ENCODE measurements around the gene SCARB1. TPM values are rescaled to one million over a fixed set of nuclear protein-coding genes. Genes with fewer than 3 reads are reported as not detected.

SCARB1 gene
- total and polyA plus RNA-seq, 8 donors: 23.5 to 36.5 (median 30.4) TPM

DNA sequence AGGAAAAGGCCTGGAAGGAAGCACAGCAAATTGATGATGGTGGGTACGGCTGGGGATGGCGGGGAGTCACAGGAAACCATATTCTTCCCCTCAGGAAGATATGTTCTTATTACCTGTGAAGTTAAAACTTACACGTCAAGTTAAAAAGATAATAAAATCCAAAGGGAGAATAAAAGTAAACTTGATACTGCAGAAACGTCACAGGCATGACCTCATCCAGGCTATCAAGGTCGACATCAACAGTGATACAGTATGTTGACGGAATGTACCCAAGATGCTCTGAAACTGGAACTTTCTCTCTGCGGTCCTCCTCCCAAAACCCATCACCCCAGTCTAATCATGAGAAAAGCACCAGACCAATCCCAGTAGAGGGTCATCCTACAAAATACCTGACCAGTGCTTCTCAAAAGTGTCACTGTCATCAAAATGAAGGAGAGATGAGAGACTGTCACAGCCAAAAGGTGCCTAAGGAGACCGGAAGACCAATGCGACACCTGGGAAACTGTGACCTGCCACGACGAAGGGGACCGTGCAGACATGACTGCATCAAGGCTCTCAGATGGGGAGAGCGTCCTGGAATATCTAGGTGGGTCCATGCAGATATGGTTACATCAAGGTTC is 74.6 kb downstream of the SCARB1 start:
- Histone ChIP-seq H3K36me3 (peaks cover 0 to 39% of the 10 kb centered on the region in 2 donors), H3K4me1 (no peaks in the 10 kb centered on the region), H3K4me3 (no peak overlapping the region), H3K27ac (no peak overlapping the region), H3K27me3 (no peaks in the 10 kb centered on the region), H3K9me3 (no peaks in the 10 kb centered on the region)
- DNase-seq: no peak
- no peak for ATAC-seq
- intact Hi-C loops (cut with DNase I): no loop called here
- TF ChIP-seq, protein P1, sequence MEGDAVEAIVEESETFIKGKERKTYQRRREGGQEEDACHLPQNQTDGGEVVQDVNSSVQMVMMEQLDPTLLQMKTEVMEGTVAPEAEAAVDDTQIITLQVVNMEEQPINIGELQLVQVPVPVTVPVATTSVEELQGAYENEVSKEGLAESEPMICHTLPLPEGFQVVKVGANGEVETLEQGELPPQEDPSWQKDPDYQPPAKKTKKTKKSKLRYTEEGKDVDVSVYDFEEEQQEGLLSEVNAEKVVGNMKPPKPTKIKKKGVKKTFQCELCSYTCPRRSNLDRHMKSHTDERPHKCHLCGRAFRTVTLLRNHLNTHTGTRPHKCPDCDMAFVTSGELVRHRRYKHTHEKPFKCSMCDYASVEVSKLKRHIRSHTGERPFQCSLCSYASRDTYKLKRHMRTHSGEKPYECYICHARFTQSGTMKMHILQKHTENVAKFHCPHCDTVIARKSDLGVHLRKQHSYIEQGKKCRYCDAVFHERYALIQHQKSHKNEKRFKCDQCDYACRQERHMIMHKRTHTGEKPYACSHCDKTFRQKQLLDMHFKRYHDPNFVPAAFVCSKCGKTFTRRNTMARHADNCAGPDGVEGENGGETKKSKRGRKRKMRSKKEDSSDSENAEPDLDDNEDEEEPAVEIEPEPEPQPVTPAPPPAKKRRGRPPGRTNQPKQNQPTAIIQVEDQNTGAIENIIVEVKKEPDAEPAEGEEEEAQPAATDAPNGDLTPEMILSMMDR (IDR thresholded peaks at IDR 0.05): no peak

DNA sequence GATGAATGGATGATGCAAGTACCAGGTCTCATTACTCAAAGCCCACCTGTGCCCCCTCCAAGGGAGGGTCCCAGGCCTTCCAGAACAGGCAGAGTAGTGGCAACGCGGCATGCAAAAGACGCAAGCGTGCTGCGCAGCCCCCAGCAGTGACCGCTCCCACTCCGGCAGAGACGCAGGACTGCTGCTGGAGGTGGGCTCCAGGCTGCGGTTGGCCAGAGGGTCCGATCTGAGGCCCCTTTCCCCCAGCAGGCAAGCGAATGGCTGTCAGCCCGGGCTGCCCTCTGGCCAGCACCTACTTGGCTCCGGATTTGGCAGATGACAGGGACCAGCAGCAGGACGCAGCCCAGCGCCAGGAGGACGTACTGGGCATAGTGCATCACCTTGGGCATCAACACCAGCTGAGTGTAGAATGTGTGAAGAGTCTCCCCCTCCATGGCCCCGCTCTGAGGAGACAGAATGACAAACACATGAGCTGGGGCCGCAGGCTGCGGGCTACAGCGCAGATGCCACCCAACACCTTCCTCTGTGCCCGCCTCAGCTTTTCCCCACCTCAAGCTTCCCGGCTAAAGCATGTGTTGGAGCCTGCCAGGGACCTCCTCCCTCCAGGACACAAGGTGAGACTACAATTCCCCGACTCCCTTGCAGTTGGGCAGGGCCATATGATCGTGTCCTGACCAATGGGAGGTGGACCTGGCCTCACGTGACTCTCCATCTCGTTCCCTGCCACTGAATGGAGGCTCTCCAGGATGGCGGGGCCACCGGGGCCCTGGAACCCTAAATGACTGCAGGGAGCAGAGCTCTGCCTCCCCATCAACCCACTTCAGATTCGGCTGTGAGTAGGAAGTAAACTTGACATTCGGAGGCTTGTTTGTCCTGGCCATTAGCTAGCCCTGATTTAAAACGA is 77.4 kb downstream of the SCARB1 start:
- H3K4me3 ChIP-seq: peak overlapping the region; percentile 19 to 26
- peak in 3 of 4 donors; percentile 77 to 93 (median 86) for DNase-seq
- intact Hi-C loops (cut with DNase I): no loop called here

DNA sequence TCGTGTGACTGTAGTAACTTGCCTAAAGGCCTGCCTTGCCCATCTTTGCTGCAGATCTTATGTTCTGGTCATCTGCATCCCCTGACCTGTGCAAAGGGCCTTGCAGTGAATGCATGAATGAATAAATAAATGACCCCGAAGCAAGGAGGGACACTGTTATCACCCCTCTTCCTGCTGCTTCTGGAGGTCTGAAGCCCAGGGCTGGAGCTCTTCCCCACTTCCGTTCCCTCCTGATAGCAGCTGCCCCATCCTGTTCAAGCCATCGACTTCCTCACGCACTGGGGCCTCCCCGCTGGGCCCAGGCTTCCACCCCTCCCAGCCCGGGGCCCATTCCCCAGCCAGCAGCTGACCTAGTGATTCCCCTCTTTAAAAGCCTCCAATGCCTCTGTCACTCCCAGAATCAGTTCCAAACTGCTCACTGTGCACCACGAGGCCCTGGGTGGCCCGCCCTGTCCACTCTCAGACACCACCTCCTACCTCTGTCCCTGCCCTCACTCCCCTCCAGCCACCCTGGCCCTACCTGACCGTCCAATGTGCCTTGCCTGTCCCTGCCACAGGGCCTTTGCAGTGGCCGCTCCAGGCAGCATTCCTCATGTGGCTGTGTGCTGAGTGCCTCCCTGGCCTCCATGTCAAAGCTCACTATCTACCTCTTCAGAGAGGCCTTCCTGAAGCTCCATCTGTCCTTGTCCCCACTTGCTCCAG is 78.6 kb downstream of the SCARB1 start:
- Histone ChIP-seq H3K36me3 (peaks cover 0 to 24% of the 10 kb centered on the region in 2 donors), H3K27ac (no peak overlapping the region), H3K9me3 (no peaks in the 10 kb centered on the region), H3K4me1 (no peaks in the 10 kb centered on the region), H3K4me3 (no peak overlapping the region), H3K27me3 (no peaks in the 10 kb centered on the region)
- DNase-seq: peak in 1 of 4 donors; percentile 68
- TF ChIP-seq, protein P1 (IDR thresholded peaks at IDR 0.05): no peak
- no peak for ATAC-seq
- intact Hi-C loops (cut with DNase I): no loop called here

More for the DNA sequence above, 77.4 kb downstream of the SCARB1 start:
- no peak overlapping the region for H3K27ac ChIP-seq
- H3K4me1 ChIP-seq: no peaks in the 10 kb centered on the region
- TF ChIP-seq, protein P1 (IDR thresholded peaks at IDR 0.05): no peak
- H3K9me3 ChIP-seq: no peaks in the 10 kb centered on the region
- peaks cover 0 to 28% of the 10 kb centered on the region in 2 donors for H3K36me3 ChIP-seq
- ATAC-seq: peak; percentile 100
- no peaks in the 10 kb centered on the region for H3K27me3 ChIP-seq

DNA sequence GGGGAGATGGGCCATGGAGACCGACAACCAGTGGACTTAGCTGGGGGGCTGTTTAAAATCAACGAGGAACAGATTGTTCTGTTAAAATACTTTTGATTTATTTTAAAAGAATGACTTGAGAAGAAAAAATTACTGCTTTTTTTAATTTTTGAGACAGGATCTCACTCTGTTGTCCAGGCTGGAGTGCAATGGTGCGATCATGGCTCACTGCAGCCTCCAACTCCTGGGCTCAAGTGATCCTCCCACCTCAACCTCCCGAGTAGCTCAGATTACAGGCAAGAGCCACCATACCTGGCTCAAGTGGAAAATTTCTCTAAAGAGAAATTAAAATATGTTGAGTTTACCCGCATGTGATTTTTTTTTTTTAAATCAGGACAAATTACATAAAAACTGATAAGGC is 80.6 kb downstream of the SCARB1 start:
- DNase-seq (no peak), ATAC-seq (no peak)
- intact Hi-C loops (cut with DNase I): no loop called here
- H3K36me3 ChIP-seq: peaks cover 0 to 24% of the 10 kb centered on the region in 2 donors
- H3K4me3 ChIP-seq: no peak overlapping the region
- no peaks in the 10 kb centered on the region for H3K27me3 ChIP-seq
- no peaks in the 10 kb centered on the region for H3K4me1 ChIP-seq
- H3K9me3 ChIP-seq: no peaks in the 10 kb centered on the region
- no peak overlapping the region for H3K27ac ChIP-seq
- TF ChIP-seq, protein P1 (IDR thresholded peaks at IDR 0.05): no peak

All from left lung (tissue), 10 donors.